Measurements from ENCODE around the gene SEC24D.

DNA sequence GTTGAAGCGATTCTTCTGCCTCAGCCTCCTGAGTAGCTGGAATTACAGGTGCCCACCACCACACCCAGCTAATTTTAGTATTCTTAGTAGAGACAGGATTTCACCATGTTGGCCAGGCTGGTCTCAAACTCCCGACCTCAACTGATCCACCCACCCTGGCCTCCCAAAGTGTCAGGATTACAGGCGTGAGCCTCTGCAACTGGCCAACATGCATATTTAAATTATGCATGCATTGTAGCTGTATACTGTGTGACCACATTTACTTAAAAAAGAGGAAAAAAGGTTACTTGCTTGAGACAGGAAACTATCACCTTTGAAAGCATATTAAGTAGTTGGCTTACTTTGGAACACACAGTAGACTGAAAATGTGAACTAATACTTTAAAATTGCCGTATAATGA is 121.2 kb downstream of the SEC24D start:
- TF ChIP-seq, protein P1, sequence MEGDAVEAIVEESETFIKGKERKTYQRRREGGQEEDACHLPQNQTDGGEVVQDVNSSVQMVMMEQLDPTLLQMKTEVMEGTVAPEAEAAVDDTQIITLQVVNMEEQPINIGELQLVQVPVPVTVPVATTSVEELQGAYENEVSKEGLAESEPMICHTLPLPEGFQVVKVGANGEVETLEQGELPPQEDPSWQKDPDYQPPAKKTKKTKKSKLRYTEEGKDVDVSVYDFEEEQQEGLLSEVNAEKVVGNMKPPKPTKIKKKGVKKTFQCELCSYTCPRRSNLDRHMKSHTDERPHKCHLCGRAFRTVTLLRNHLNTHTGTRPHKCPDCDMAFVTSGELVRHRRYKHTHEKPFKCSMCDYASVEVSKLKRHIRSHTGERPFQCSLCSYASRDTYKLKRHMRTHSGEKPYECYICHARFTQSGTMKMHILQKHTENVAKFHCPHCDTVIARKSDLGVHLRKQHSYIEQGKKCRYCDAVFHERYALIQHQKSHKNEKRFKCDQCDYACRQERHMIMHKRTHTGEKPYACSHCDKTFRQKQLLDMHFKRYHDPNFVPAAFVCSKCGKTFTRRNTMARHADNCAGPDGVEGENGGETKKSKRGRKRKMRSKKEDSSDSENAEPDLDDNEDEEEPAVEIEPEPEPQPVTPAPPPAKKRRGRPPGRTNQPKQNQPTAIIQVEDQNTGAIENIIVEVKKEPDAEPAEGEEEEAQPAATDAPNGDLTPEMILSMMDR (IDR thresholded peaks at IDR 0.05) = no peak
- no peak for TF ChIP-seq ZFX (IDR thresholded peaks at IDR 0.05; ENCODE audit: borderline replicate concordance)
